ENCODE measurements around the gene ARL11.

ARL11 gene

GRCh38 chr13:49638744-49639072, 10.4 kb downstream of the ARL11 start:
- Histone ChIP-seq H3K27ac (ENCODE audit: low read length) (no peak overlapping the region), H3K9me3 (ENCODE audit: insufficient read depth, low read length, severe bottlenecking) (no peaks in the 10 kb centered on the region), H3K27me3 (ENCODE audit: insufficient read depth, low read length, poor library complexity) (no peaks in the 10 kb centered on the region), H3K36me3 (ENCODE audit: insufficient read depth, low read length) (no peaks in the 10 kb centered on the region), H3K4me1 (ENCODE audit: insufficient read depth, low read length) (peaks cover 9% of the 10 kb centered on the region; the same call in 1 of the 2 replicates), H3K4me3 (ENCODE audit: low read depth in 1 of 2, low read length in 2 of 2) (no peak overlapping the region), H3K79me2 (ENCODE audit: insufficient read depth, low read length) (no peaks in the 10 kb centered on the region), H3K9ac (ENCODE audit: low read depth, low read length) (no peak overlapping the region), H3K4me2 (ENCODE audit: insufficient read depth, low read length) (no peak overlapping the region), H4K20me1 (ENCODE audit: insufficient read depth, low read length) (no peaks in the 10 kb centered on the region), H2AFZ (ENCODE audit: low read depth, low read length) (no peak overlapping the region)
- ATAC-seq (ENCODE audit: insufficient read depth, low read depth) = no peak
- no peak for TF ChIP-seq CTCF (IDR thresholded peaks at IDR 0.05; ENCODE audit: borderline replicate concordance, extremely low read depth, low read length, poor library complexity, severe bottlenecking)
- TF ChIP-seq EZH2 (IDR thresholded peaks at IDR 0.05; ENCODE audit: borderline replicate concordance, low read depth, low read length, severe bottlenecking) = no peak
- DNase-seq = no peak

- no peaks in the 10 kb centered on the region for H4K20me1 ChIP-seq (ENCODE audit: insufficient read depth, low read length)
- H3K4me1 ChIP-seq (ENCODE audit: insufficient read depth, low read length) = 0 out of 2 replicates have a peak, but pooled peaks cover 4% of the 10 kb centered on the region
- no peak overlapping the region for H3K9ac ChIP-seq (ENCODE audit: low read depth, low read length)
- no peak overlapping the region for H3K27ac ChIP-seq (ENCODE audit: low read length)
- H3K36me3 ChIP-seq (ENCODE audit: insufficient read depth, low read length) = no peaks in the 10 kb centered on the region
- H3K27me3 ChIP-seq (ENCODE audit: insufficient read depth, low read length, poor library complexity) = no peaks in the 10 kb centered on the region
- no peak overlapping the region for H2AFZ ChIP-seq (ENCODE audit: low read depth, low read length)
- H3K9me3 ChIP-seq (ENCODE audit: insufficient read depth, low read length, severe bottlenecking) = no peaks in the 10 kb centered on the region
- H3K4me3 ChIP-seq (ENCODE audit: low read depth in 1 of 2, low read length in 2 of 2) = no peak overlapping the region
- ATAC-seq (ENCODE audit: insufficient read depth, low read depth) = no peak
- H3K79me2 ChIP-seq (ENCODE audit: insufficient read depth, low read length) = no peaks in the 10 kb centered on the region
- TF ChIP-seq EZH2 (IDR thresholded peaks at IDR 0.05; ENCODE audit: borderline replicate concordance, low read depth, low read length, severe bottlenecking) (no peak), CTCF (IDR thresholded peaks at IDR 0.05; ENCODE audit: borderline replicate concordance, extremely low read depth, low read length, poor library complexity, severe bottlenecking) (no peak)
- H3K4me2 ChIP-seq (ENCODE audit: insufficient read depth, low read length) = no peak overlapping the region
- no peak for DNase-seq
These were observed 13.5 kb downstream of the ARL11 start for GRCh38 chr13:49641801-49642291.

GRCh38 chr13:49643035-49643646, 14.8 kb downstream of the ARL11 start:
- no peak for ATAC-seq (ENCODE audit: insufficient read depth, low read depth)
- TF ChIP-seq CTCF (IDR thresholded peaks at IDR 0.05; ENCODE audit: borderline replicate concordance, extremely low read depth, low read length, poor library complexity, severe bottlenecking) = no peak
- 0 out of 2 replicates have a peak, but pooled peaks cover 4% of the 10 kb centered on the region for H3K4me1 ChIP-seq (ENCODE audit: insufficient read depth, low read length)
- no peak overlapping the region for H3K4me2 ChIP-seq (ENCODE audit: insufficient read depth, low read length)
- no peaks in the 10 kb centered on the region for H3K79me2 ChIP-seq (ENCODE audit: insufficient read depth, low read length)
- no peak overlapping the region for H3K27ac ChIP-seq (ENCODE audit: low read length)
- no peaks in the 10 kb centered on the region for H3K9me3 ChIP-seq (ENCODE audit: insufficient read depth, low read length, severe bottlenecking)
- no peak overlapping the region for H3K9ac ChIP-seq (ENCODE audit: low read depth, low read length)
- no peak overlapping the region for H3K4me3 ChIP-seq (ENCODE audit: low read depth in 1 of 2, low read length in 2 of 2)
- H4K20me1 ChIP-seq (ENCODE audit: insufficient read depth, low read length) = no peaks in the 10 kb centered on the region
- H3K36me3 ChIP-seq (ENCODE audit: insufficient read depth, low read length) = no peaks in the 10 kb centered on the region
- DNase-seq = no peak
- no peaks in the 10 kb centered on the region for H3K27me3 ChIP-seq (ENCODE audit: insufficient read depth, low read length, poor library complexity)
- no peak overlapping the region for H2AFZ ChIP-seq (ENCODE audit: low read depth, low read length)

Measured in DND-41 (cell line).